HL-60 (cell line): ENCODE results near the gene TNIK.
"Not testable (repeated sequence)": the region's sequence is repeated elsewhere in the genome, so short reads cannot be mapped to it uniquely, and the experiment has no call there.

Experiments used
- DNase-seq, 2 experiments: peaks; one replicate each; pipeline ENCODE4 v3.0.0-alpha.2; 2010 to 2020; ENCODE audit warnings: low read depth in 1 of 2, low spot score in 1 of 2
- H3K27ac ChIP-seq: fragments of 250-450 bp; sonication (Bioruptor Pico); replicated peaks from 2 replicates; pipeline ENCODE4 v1.5.1; 2020; ENCODE audit warnings: mild to moderate bottlenecking, moderate library complexity
- H3K27me3 ChIP-seq: fragments of 250-450 bp; sonication (Bioruptor Pico); 2 replicates; pipeline ENCODE4 v1.5.1; 2021; ENCODE audit warnings: mild to moderate bottlenecking, moderate library complexity; ENCODE audit not compliant: insufficient read depth, poor library complexity, severe bottlenecking
- H3K4me3 ChIP-seq: replicated peaks from 2 replicates; pipeline ENCODE4 v1.5.1; 2011; ENCODE audit warnings: mild to moderate bottlenecking, control low read depth, low read length; ENCODE audit not compliant: insufficient read depth
- GABPA ChIP-seq: IDR thresholded peaks from 2 replicates; pipeline ENCODE4 v1.6.1; 2012; ENCODE audit warnings: low read depth
- POLR2AphosphoS5 ChIP-seq: IDR thresholded peaks from 2 replicates; pipeline ENCODE4 v1.6.1; 2012; ENCODE audit warnings: low read depth
- SPI1 ChIP-seq: IDR thresholded peaks from 2 replicates; pipeline ENCODE4 v1.6.1; 2012; ENCODE audit warnings: low read depth, mild to moderate bottlenecking, borderline replicate concordance
- TF ChIP-seq, protein P1 (sequence below): IDR thresholded peaks from 2 replicates; pipeline ENCODE4 v1.6.1; 2012; ENCODE audit warnings: low read depth; ENCODE audit not compliant: insufficient replicate concordance
- TF ChIP-seq, protein P2 (sequence below): IDR thresholded peaks from one replicate; pipeline ENCODE4 v1.5.1; 2011; ENCODE audit warnings: low read length, control low read depth, inconsistent platforms; ENCODE audit not compliant: insufficient read depth

Gene TNIK

GRCh38 chr3:171122240-171122639 lies 338.0 kb downstream of the TNIK start:
- TF ChIP-seq POLR2AphosphoS5, result no peak
- TF ChIP-seq SPI1, result no peak
- TF ChIP-seq, protein P1, sequence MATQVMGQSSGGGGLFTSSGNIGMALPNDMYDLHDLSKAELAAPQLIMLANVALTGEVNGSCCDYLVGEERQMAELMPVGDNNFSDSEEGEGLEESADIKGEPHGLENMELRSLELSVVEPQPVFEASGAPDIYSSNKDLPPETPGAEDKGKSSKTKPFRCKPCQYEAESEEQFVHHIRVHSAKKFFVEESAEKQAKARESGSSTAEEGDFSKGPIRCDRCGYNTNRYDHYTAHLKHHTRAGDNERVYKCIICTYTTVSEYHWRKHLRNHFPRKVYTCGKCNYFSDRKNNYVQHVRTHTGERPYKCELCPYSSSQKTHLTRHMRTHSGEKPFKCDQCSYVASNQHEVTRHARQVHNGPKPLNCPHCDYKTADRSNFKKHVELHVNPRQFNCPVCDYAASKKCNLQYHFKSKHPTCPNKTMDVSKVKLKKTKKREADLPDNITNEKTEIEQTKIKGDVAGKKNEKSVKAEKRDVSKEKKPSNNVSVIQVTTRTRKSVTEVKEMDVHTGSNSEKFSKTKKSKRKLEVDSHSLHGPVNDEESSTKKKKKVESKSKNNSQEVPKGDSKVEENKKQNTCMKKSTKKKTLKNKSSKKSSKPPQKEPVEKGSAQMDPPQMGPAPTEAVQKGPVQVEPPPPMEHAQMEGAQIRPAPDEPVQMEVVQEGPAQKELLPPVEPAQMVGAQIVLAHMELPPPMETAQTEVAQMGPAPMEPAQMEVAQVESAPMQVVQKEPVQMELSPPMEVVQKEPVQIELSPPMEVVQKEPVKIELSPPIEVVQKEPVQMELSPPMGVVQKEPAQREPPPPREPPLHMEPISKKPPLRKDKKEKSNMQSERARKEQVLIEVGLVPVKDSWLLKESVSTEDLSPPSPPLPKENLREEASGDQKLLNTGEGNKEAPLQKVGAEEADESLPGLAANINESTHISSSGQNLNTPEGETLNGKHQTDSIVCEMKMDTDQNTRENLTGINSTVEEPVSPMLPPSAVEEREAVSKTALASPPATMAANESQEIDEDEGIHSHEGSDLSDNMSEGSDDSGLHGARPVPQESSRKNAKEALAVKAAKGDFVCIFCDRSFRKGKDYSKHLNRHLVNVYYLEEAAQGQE, result no peak
- TF ChIP-seq, protein P2, sequence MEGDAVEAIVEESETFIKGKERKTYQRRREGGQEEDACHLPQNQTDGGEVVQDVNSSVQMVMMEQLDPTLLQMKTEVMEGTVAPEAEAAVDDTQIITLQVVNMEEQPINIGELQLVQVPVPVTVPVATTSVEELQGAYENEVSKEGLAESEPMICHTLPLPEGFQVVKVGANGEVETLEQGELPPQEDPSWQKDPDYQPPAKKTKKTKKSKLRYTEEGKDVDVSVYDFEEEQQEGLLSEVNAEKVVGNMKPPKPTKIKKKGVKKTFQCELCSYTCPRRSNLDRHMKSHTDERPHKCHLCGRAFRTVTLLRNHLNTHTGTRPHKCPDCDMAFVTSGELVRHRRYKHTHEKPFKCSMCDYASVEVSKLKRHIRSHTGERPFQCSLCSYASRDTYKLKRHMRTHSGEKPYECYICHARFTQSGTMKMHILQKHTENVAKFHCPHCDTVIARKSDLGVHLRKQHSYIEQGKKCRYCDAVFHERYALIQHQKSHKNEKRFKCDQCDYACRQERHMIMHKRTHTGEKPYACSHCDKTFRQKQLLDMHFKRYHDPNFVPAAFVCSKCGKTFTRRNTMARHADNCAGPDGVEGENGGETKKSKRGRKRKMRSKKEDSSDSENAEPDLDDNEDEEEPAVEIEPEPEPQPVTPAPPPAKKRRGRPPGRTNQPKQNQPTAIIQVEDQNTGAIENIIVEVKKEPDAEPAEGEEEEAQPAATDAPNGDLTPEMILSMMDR, result no peak
- no peak for TF ChIP-seq GABPA
- Histone ChIP-seq H3K27ac (no peak overlapping the region), H3K4me3 (no peak overlapping the region)

GRCh38 chr3:171121801-171122200 lies 338.4 kb downstream of the TNIK start:
- H3K4me3 ChIP-seq, result no peak overlapping the region
- H3K27ac ChIP-seq, result no peak overlapping the region
- no peak for TF ChIP-seq POLR2AphosphoS5
- TF ChIP-seq, protein P1, result no peak
- TF ChIP-seq, protein P2, result no peak
- no peak for TF ChIP-seq SPI1
- TF ChIP-seq GABPA, result no peak
- no peaks in the 10 kb centered on the region for H3K27me3 ChIP-seq
- DNase-seq, result no peak

More at GRCh38 chr3:171122240-171122639, 338.0 kb downstream of the TNIK start:
- H3K27me3 ChIP-seq, result no peaks in the 10 kb centered on the region
- DNase-seq, result no peak

DNA sequence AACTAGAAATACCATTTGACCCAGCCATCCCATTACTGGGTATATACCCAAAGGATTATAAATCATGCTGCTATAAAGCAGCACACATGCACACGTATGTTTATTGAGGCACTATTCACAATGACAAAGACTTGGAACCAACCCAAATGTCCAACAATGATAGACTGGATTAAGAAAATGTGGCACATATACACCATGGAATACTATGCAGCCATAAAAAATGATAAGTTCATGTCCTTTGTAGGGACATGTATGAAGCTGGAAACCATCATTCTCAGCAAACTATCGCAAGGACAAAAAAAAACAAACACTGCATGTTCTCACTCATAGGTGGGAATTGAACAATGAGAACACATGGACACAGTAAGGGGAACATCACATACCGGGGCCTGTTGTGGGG lies 340.8 kb downstream of the TNIK start:
- not testable (repeated sequence) for H3K27ac ChIP-seq, H3K4me3 ChIP-seq, H3K27me3 ChIP-seq, DNase-seq

DNA sequence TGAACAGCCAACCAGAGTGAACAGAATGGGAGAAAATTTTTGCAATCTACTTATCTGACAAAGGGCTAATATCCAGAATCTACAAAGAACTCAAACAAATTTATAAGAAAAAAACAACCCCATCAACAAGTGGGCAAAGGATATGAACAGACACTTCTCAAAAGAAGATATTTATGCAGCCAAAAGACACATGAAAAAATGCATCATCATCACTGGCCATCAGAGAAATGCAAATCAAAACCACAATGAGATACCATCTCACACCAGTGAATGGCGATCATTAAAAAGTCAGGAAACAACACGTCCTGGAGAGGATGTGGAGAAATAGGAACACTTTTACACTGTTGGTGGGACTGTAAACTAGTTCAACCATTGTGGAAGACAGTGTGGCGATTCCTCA lies 341.2 kb downstream of the TNIK start:
- not testable (repeated sequence) for H3K27ac ChIP-seq, DNase-seq, H3K27me3 ChIP-seq, H3K4me3 ChIP-seq

DNA sequence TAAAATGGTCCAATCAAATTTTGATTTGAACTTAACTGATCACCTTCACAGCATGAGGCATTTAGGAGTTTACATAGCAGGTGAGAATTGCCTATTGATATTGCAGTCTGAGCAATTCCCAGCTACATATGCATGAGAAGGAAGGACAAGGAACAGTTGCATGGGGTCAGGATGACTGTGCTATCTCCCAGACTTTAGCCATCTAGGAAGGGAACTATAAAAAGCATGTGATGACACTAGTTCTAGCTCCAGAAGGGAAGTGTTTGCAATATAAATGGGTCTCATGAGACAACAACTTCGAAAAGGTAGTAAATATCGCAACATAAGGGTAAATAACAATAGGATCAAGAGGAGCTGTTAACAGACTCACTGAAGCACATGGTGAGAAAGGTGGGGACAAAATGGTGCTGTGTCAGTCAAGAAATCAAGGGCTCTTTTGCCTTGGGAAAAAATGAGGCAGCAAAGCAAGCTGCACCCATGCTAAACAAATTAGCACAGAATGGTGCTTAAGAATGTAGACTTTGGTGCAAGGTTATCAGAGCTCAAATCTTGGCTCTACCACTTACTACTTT lies 343.3 kb downstream of the TNIK start:
- TF ChIP-seq, protein P1, result no peak
- no peak for TF ChIP-seq SPI1
- no peak for TF ChIP-seq GABPA
- TF ChIP-seq POLR2AphosphoS5, result no peak
- TF ChIP-seq, protein P2, result no peak
- no peak overlapping the region for H3K4me3 ChIP-seq
- DNase-seq, result no peak
- H3K27ac ChIP-seq, result no peak overlapping the region
- no peaks in the 10 kb centered on the region for H3K27me3 ChIP-seq
